Activated CD4-positive, CD25-positive, alpha-beta regulatory T cell (primary cell): ENCODE measurements around the gene VWA5B1.

Source experiments
- DNase-seq, 4 experiments: peaks; one replicate each; lab custom pipeline; 2025; lab: John Stamatoyannopoulos, UW

Gene VWA5B1

GRCh38 chr1:20349561-20349960 is 58.9 kb downstream of the VWA5B1 start:
- no peak for DNase-seq

- no peak for DNase-seq
These were observed 59.3 kb downstream of the VWA5B1 start for GRCh38 chr1:20349971-20350370.

DNA sequence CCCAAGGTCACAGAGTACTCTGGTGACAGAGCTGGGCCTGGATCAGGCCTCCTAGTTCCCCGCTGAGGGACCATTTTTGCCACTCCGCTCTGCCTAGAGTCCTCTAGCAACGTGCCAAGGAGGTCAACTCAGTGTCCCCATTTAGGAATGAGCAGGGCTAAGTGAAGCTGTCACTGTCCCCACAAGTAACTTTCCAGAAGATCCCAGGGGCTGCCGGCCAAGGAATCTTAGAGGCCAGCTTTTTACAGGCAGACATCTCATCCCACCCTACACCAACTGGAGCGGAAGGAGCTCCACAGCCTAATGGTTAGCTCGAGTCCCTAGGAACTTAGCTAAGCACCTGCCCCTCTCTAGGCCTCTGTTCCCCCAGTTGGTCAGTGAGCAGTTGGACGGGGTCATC is 59.7 kb downstream of the VWA5B1 start:
- no peak for DNase-seq

DNA sequence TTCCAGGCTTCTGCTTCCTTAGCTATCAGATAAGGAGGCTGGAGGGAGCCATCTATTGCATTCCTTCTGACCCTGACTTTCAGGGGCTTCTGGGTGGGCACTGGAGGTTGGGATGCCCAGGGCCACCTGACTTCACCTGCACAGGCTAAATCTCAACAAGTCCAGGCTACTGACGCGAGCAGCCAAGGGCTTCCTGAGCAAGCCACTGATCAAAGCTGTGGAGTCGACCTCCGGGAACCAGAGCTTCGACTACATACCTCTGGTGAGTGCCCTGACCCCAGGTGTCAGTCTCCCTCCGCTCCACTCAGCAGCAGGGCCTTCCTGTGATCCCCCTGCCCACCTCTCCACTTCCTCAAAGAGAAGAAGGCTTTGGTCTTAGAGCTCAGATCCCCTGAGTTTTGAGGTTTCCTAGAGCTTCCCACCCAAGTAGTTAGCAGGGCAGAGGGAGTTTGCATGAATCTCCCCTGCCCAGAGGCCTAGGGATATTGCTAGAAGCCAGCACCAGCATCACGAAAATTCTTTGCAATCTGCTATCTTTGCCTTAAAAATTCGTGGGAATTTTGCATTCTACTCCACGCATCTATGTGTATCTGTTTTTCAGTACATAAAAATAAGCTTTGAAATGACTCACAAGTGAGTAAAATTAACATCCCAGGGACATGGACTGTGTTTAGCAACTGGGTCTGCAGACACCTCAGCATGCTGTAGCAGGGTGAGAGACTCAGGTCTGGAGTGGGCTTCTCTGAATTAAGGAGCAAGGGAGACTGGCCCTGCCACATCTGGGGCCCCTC is 61.4 kb downstream of the VWA5B1 start:
- no peak for DNase-seq

GRCh38 chr1:20353836-20354235 is 63.2 kb downstream of the VWA5B1 start:
- DNase-seq: no peak

GRCh38 chr1:20354610-20355009 is 63.9 kb downstream of the VWA5B1 start:
- no peak for DNase-seq

GRCh38 chr1:20355101-20355827 is 64.6 kb downstream of the VWA5B1 start:
- DNase-seq: no peak

DNA sequence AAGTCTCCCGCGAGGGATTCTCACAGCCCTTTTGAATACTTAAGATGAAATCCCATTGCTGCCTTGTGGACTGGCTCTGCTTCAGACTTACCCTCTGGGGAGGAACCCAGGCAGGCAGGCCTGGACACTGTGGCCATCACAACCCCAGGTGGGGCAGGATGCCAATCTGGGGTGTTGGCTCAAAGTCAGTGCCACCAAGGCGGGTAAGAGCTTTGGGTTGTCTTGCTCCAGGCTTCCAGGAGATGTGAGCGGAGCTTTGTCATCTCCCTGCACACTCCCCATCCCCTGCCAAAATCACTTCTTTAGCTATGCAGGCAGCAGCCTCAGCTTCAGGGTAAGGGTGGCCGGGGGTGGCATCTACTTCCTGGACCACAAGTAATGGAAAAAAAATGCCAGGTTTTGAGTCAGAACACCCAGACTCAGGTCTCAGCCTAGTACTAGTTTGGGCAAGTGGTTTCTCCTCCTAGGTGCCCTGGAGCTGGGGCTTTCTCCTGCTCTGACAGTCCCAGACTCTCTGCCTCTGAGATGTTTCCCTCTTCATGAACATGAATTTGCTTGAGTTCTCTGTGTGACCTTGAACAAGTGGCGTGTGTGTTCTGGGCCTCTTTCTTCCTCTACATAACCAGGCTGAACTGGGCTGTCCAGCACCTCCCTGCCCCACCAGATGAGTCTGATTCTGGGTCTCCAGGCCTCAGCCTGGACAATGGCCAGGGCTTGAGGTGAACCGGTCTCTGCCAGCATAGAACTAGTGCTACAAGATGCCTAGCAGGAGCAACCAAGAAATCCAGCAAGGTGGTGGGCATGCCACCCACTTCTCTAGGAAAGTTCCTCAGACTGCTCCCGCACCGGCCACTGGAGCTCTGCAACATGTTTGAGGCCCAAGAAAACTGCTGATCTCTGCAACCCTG is 65.4 kb downstream of the VWA5B1 start:
- DNase-seq: no peak

DNA sequence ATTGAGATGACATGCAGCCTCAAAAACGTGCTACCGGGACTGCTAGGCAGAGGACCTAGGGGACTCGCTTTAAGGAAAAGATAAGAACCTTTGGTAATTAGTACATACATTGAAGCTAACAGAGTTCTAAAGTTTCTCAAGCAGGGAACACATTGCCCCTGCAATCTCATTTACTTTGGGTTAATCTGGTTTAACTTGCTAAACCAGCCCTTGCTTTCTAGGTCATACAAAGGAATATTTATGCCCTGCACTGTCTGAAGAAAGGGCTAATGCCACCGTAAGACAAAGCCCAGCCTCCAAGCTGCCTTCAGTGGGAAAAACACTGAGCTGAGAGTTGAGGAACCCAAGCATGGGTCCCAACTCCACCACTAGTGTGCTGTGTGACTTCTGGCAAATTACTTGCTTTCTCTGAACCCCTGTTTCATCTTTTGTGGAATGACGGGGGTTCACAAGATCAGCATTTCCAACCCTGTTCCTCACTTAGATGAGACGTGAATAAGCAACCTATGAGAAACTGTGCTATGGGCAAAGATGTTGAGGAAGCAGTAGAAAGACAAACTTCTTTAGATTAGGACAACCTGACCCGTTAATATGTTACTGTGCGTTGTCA is 66.3 kb downstream of the VWA5B1 start:
- no peak for DNase-seq

GRCh38 chr1:20357796-20358195 is 67.1 kb downstream of the VWA5B1 start:
- DNase-seq: no peak

DNA sequence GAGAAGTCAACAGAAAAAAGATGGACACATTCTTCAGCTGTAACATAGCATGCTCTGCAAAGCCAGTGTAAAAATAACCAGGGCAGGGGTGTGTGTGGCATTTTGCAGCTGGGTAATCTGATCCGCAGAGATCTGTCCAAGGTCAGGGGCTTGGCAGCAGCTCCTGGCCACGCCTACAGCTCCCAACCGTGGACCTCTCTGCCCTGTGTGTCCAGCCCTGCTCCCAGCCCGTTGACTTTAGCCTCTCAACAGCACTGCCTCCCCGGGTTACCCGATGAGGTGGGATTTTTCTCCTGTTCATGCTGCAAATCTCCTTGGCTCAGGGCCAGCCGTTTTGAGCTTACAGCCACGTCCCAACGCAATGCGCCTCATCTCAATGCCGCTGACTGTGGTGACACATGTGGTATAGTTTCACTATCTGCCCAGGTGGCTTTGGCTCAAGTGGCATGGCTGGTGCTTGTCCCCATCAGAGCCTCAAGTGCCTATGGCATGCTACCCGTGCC is 68.1 kb downstream of the VWA5B1 start:
- no peak for DNase-seq

GRCh38 chr1:20359451-20360330 is 69.0 kb downstream of the VWA5B1 start:
- DNase-seq: no peak

DNA sequence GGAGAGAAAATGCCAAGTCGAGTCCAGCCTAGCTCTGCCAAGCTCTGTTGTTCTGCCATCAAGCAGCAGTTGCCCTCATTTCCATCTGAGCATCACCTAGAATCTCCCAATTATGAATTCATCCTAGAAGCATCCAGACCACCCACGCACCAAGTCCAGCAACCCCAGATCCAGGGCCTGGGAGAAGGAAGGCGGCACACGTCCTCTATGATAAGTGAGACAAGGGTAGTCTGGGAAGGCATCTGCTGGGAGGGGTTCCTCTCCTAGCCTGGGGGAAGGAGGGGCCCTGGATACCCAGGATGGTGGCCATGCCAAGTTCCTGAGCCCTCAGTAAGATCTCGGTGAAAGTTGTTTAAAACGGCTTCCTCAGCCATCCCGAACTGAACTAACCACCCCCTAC is 70.7 kb downstream of the VWA5B1 start:
- DNase-seq: no peak

- DNase-seq: no peak
These were observed 71.2 kb downstream of the VWA5B1 start for GRCh38 chr1:20361805-20362381.

DNA sequence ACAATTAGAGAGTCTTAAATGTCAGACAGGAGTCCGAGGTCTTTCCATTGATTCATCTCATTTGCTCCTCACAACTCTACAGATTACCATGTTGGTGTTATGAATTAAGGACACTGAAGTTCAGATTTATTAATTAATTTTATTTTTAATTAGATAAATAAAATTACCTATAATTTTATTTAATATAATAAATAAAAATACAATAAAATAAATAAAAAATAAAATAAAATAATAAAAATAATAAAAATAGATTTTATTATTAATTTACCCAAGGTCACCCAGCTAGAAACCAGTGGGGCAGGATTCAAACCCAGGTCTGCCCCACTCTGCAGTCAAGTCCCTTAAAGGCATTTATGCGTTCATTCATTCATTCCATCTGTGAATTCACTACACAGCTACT is 72.2 kb downstream of the VWA5B1 start:
- DNase-seq: no peak

GRCh38 chr1:20365421-20366055 is 74.9 kb downstream of the VWA5B1 start:
- no peak for DNase-seq

DNA sequence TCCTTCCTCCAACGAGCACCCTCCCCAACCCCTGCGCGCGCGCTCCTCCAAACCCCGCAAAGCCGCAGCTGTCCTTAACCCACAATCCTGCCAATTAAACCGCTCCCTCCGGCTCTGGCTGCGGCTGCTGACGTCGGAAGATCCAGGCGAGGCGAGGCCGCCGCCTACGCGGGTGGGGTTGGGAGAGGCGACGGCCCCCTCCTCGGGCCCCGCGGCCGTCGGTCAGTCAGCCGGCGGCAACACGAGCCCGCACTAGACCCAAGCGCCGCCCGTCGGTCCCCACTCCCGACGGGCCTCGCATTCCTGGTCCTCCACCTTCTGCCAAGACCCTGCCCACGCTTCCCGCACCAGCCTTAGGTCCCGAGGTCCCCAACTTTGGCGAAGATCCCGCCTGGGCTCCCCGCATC is 75.4 kb downstream of the VWA5B1 start:
- DNase-seq: no peak

DNA sequence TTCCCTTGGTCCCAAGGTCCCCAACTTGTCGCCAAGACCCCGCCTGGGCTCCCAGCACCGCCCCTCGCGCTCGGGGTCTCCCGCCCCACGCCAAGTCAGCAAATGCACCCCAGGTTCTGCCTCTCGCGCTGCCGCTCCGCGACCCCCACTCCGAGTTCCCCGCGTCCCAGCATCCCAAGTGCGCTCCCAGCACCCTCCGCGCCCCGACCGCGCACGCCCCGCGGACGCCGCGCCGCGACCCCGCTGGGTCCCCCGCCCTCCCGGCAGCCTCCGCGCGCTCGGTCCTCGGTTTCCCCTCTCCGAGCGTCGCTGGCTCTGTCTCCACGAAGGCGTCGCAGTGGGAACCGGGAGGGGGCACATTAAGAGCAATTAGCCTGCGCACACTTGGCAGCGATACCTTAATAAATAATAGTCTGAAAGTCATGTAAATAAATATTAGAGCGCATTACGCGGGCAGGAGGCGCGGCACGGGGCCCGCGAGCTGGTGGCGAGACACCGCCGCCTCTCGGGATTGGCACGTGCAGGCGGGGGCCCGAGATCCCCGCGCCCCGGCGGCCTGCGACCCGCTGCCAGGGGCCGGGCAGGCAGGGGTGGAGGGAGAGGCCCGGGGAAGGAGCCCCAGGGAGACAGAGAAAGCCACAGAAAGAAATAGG is 75.9 kb downstream of the VWA5B1 start:
- no peak for DNase-seq

- DNase-seq: no peak
These were observed 76.5 kb downstream of the VWA5B1 start for GRCh38 chr1:20367116-20367585.
